HG03196 (cell line): ENCODE measurements around the gene STT3A.

Source experiments
- ATAC-seq: cut with Tn5 transposase; IDR thresholded peaks from one replicate; pipeline ENCODE4 v1.9.1; 2021; ENCODE audit not compliant: unreplicated experiment

STT3A gene

DNA sequence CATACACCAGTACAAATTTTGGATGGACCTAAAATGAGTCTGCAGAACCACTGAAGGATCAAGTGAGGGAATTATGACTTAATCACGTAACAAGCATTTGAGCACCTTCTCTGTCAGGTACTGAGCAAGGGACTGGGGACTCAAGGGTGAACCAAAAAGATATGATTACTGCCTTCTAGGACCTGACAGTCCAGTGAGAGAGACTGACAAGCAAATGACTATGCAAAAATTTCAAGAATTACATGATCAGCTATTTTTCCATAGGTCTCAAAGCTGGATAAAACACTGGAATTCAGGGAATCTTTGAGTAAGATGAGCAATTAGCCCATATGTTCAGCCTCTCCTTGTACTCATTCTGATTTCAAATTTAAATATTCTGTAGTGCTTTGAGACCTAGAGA, 5.2 kb upstream of the STT3A start:
- no peak for ATAC-seq

GRCh38 chr11:125588505-125588904, 4.1 kb upstream of the STT3A start:
- no peak for ATAC-seq

DNA sequence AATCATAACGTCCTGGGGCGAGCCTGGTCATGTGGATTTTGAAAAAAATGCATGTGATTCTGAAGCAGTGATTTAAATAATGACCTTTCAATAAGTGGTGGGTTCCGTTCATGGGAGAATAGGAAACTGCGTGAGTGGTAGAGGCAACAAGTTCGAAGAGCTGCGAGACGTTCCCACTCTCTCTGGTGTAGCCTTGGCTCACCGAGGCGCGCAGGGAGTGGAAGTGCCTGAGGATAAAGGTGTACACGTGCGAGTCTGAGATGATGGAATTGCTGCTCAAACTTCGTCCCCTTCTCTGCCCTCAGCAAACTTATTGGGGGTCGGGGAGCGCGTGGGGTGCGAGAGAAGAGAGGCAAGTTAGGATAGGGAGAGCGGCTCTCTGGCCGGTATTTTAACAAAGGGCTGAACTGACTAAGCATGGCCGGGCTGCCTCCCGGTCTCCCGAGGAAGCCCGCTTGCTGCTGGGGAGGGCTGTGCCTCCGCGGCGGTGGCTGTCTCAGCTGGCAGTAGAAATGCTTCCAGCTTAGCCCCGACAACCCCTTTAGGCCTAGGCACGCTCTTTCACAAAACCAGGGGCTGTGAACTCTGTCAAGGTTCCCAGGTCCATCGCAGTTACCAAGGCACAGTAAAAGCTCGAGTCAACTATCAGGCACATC, 875 bp upstream of the STT3A start:
- ATAC-seq = peak; percentile 12

- ATAC-seq = no peak
Observed at GRCh38 chr11:125593114-125593820, 615 bp downstream of the STT3A start.

- no peak for ATAC-seq
Observed at GRCh38 chr11:125594958-125595357, 2.3 kb downstream of the STT3A start.

DNA sequence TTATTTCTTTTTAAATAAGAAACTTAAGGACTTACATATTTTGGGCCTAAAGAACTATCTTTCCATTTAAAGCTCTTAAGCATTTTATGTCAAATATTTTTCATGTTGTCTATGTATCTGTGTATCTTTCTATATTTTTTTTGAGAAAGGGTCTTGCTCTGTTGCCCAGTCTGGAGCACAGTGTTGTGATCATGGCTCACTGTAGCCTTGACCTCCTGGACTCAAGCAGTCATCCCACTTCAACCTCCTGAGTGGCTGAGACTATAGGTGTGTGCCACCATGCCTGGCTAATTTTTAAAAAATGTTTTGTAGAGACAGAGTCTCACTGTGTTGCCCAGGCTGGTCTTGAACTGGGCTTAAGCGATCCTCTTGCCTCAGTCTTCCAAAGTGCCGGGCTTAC, 8.0 kb downstream of the STT3A start:
- ATAC-seq = no peak

DNA sequence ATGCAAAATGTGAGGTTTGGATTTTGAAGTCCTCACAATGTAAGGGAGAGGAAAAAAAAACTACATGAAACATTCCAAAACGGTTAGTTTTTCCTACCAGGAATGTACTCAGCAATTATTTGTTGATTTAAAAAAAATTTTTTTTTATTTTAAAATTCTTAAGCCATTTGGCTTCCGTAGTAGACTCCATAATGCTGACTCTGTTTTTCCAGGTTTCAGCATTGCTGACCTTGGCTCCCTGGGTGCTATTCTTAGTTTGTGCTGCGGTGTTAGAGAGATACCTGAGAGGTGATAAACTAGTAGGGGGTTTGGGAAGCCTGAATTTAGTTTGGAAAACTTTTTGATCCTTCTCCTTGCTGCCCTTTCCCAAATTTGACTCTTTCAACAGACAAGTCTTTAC, 10.6 kb downstream of the STT3A start:
- no peak for ATAC-seq

DNA sequence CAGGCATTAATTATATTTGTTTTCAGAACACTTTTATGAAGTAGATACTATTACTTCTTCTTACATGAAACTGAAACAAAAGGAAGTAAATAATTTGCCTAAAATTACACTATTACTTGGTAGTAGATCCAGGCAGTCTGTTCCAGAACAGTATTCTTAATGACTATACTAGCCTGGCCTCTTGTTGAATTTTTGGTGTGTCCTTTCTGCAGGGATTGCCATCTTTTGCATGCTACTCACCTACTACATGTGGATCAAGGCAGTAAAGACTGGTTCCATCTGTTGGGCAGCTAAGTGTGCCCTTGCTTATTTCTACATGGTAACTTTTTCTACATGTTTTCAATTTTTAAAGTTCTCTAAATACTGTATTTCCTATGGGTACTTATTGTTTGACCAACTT, 12.8 kb downstream of the STT3A start:
- no peak for ATAC-seq

DNA sequence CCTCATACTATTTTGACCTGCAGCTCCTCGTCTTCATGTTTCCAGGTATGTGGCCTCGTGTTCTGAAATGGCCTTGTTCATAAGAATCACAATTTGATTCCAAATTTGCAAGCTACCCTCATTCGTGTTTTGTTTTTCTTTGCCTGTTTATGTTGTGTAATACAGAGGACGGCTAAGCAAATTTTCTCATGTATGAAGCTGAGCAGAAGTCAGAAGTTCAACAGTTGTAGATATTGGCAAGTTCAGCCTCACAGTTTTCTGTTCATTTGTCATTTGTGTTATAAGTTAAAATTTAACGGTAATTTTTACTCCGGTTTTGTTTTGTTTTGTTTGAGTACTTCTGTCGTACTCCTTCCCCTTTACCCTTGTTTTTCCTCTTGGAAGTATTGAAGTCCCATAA, 16.9 kb downstream of the STT3A start:
- no peak for ATAC-seq

DNA sequence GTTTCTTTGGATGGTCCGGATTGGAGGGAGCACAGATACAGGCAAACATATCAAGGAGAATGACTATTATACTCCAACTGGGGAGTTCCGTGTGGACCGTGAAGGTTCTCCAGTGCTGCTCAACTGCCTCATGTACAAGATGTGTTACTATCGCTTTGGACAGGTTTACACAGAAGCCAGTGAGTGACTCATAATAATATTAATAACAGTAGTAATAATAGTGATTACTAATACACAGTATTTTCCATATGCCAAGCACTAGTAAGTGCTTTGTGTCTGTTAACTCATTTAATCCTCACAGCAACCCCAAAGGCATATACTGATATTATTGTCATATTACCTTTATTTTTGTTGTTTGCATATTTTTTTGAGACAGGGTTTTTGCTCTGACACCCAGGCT, 25.7 kb downstream of the STT3A start:
- ATAC-seq = no peak

DNA sequence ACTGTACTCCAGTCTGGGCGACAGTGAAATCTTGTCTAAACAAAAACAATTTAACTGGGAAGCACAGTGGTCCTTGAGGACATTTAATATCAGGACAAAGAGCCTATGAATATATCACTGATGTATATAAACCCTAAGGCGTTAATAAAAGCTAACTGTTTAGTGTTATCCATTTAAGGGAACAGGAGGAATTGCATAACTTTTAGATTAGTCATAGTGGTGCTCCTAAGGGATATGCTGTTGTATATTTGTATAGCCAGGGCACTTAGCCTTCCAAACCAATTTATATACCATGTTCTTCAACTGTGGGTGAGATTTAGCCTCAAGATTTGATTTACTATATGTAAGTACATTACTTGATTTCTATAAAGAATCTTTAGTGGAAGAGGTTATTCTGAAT, 29.3 kb downstream of the STT3A start:
- ATAC-seq = no peak

DNA sequence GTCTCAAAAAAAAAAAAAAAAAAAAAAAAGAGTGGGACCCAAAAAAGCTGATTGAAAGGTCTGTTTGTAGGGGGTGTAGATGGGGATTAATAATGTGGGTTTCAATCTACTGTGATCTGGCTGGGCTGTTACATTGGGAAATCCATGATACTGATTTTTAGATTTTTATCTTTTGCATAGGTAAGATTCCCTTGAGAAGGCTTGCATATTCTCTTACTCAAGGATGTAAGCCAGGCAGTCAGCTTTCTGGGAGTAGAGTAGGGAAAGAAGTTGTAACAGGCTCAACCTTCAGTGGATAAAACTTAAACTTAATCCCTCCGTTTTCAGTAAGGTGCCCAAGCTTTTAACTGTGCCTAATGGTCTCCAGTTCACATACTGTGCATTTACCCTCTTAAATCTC, 30.4 kb downstream of the STT3A start:
- ATAC-seq = no peak

DNA sequence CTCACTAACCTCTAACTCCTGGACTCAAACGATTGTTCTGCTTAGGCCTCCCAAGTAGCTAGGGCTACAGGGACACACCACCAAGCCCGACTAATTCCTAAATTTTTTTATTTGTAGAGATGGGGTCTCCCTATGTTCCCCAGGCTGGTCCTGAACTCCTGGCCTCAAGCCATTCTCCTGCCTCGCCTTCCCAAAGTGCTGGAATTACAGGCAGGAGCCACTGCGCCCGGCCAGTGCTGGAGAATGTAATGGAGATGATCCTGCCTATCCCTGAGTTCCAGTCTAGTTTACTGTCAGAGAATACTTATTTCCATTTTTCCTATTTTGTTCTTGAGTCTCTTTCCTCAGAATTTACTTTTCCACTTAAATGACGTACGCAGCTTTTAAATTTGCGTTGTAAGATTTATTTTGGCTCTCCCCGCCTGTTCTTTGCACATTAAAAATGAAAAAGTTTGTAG, 32.1 kb downstream of the STT3A start, which contains the start of gene CHEK1:
CHEK1 (plus strand) TSS at position 408 of the 458 bp plus-strand sequence. CDS start 1,606 bp downstream, outside the sequence.
- no peak for ATAC-seq

DNA sequence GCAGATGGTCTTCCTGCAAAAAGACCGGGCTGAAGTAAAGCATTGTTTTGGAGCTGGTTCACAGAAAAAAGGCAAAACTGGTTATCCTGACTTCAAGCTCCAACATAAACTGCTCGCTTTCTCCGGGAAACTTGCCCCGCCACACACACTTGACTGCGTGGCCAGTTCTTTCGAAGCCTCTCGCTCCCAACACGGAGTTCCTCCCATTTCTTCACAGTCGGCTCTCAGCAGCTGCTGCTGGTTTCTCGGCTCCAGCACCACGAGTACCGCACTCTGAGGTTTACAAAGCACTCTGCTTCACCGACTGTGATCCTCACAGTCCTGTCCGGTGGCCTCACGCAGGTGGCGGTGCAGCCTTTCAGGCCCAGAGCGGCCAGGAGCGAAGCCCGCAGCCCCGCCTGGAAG, 32.6 kb downstream of the STT3A start:
- no peak for ATAC-seq

DNA sequence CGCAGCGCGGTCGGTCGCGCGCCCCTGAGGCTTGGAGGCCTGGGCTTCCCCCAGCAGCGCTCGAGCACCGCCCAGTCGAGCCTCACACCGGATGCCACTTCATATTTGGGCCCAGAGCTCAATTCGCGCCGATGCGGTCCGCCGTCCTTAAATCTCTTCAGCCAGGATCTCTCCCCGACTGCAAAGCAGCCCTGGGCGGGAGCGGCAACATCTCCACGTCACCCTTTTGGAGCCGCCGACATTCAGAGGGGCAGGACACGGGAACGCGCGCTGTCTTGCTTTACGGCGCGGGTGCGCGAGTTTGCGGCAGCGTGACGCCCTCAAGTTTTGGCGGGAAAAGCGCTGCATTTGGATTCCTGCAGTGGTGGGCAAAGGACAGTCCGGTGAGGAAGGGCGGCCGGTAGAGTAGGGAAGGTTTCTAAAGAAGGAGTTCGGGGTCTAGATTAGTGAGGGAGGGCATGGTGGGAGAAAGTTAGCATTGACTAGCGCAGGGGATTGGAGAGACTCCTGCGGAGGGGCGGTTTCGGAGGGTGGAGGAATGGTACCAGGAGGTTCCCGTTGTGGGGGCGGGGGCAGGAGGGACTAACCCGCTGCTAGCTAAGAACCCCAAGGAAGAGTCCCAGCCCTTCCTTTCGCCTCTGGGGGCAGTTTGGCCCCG, 33.1 kb downstream of the STT3A start:
- ATAC-seq = peak; percentile 87

DNA sequence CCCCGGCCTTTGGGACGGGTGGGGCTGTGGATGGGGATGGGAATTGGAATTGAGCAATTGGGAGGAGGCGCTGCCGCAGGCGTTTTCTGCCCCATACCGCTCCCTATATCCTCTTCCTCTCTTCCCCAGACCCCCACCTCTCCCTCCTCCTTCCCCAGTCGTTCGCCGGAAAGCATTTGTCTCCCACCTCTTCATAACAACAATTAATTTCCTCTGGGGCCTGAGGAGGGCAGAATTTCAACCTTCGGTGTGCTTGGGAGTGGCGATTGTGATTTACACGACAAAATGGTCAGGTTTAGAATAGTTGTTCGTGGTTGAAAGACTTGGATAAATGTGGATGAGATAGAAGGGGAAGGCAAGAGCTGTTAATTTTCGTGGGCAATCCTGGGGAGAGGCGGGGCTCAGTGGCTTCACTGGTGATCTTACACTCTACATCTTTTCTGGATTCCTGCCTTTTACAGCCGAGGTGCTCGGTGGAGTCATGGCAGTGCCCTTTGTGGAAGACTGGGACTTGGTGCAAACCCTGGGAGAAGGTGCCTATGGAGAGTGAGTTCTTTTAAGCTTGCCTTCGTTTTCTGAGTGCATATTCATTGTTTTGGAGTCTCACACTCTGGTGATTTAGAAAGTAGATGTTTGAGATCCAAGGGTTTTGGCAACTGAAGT, 33.8 kb downstream of the STT3A start:
- ATAC-seq = peak; percentile 36

- ATAC-seq = no peak
Observed at GRCh38 chr11:125627236-125627910, 34.7 kb downstream of the STT3A start.

- ATAC-seq = no peak
Observed at GRCh38 chr11:125637840-125638239, 45.2 kb downstream of the STT3A start.

DNA sequence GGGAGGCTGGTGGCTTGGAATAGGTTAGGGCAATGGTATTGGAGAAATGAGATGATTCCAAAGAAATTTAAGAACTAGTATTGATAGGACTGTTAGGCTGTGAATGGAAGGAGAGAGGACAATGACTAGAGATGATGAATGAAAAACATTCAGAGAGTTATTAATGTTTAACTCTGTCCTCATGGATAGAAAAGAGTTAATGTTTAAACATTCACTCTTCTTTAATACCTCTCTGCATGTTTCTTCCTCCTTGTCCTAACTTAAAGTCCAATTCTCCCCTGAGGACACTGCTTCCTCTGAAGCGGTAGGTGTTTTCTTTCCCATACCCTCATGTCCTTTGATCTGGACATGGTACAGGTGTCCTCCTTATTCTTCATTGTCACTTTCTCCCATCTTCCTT, 45.7 kb downstream of the STT3A start:
- ATAC-seq = no peak

DNA sequence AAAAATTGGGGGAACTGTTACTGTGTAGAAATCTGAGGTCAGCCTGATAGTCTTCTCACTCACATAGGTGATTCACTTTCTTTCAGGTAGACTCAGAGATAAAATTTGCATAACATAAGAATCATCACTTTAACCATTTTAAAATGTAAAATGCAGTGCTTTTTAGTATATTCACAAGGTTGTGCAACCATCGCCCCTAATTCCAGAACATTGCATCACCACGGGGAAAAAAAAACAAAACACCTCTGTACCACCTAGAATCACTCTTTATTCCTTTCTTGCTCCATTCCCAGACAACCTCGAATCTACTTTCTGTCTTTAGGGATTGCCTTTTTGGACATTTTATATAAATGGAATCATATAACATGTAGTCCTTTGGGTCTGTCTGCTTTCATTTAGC, 53.2 kb downstream of the STT3A start:
- no peak for ATAC-seq
